Endothelial cell of umbilical vein (primary cell): ENCODE measurements around the gene ALDH1A2.

Experiments
- CTCF ChIP-seq, 2 donors: IDR thresholded peaks; 1 replicate in 1 of 2; 2 replicates in 1 of 2; pipeline ENCODE4 v1.5.1; 2011; ENCODE audit warnings: low read length in 2 of 2, mild to moderate bottlenecking in 2 of 2, moderate library complexity in 2 of 2, control low read depth in 1 of 2, inconsistent platforms in 1 of 2, low read depth in 1 of 2; ENCODE audit not compliant: insufficient read depth in 1 of 2; ENCODE audit errors: extremely low read depth in 1 of 2
- EZH2 ChIP-seq: IDR thresholded peaks from 2 replicates; pipeline ENCODE4 v1.6.1; 2012; ENCODE audit warnings: borderline replicate concordance, low read depth, mild to moderate bottlenecking, moderate library complexity, low read length, inconsistent platforms; ENCODE audit not compliant: severe bottlenecking
- JUN ChIP-seq: IDR thresholded peaks from 2 replicates; pipeline ENCODE4 v1.6.1; 2011; ENCODE audit warnings: borderline replicate concordance, low read depth; ENCODE audit not compliant: insufficient read length, insufficient read depth
- MAX ChIP-seq: IDR thresholded peaks from 2 replicates; pipeline ENCODE4 v1.6.1; 2011; ENCODE audit not compliant: insufficient read depth, insufficient read length
- MYC ChIP-seq: IDR thresholded peaks from one replicate; pipeline ENCODE4 v1.6.1; 2011; ENCODE audit warnings: mild to moderate bottlenecking, low read depth, low read length
- POLR2A ChIP-seq: IDR thresholded peaks from 2 replicates; pipeline ENCODE4 v1.6.1; 2012; ENCODE audit warnings: low read depth, mild to moderate bottlenecking, control low read depth, low read length
- POLR2AphosphoS5 ChIP-seq: IDR thresholded peaks from 2 replicates; pipeline ENCODE4 v1.6.1; 2012; ENCODE audit warnings: low read depth, mild to moderate bottlenecking, control low read depth, low read length, moderate library complexity; ENCODE audit not compliant: insufficient read depth

DNA sequence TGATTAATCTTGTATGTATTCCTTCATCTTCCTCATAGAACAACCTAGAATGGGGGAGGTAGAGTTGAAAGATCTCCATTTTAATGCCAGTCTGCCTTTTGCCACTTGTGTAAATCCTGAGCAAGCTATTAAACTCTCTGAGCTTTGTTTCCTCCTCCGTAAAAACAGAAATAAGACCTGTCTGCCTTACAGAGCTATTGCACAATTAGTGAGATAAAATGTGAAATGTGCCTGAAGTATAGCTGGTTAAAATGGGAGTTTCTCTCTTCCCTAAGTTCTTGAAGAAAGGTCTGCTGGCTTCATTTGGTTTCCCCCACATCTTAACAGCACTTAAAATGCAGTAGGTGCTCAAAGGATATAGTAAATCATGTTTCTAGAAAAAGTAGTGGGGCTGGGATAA is 19.0 kb downstream of the ALDH1A2 start:
- no peak for TF ChIP-seq CTCF (IDR thresholded peaks at IDR 0.05; ENCODE audit: extremely low read depth in 1 of 2, insufficient read depth in 1 of 2, low read depth in 1 of 2, low read length in 2 of 2)
- TF ChIP-seq MAX, result no peak
- no peak for TF ChIP-seq POLR2A
- no peak for TF ChIP-seq EZH2
- TF ChIP-seq POLR2AphosphoS5, result no peak
- TF ChIP-seq MYC, result no peak
- no peak for TF ChIP-seq JUN
